Esophagus (tissue), 2 donors: ENCODE results near the gene ING5. TPM values are rescaled to one million over a fixed set of nuclear protein-coding genes. Genes with fewer than 3 reads are reported as not detected.

Source experiments
- H3K27ac ChIP-seq, 2 donors: one replicate each; pipeline ENCODE4 v1.5.1; 2013; ENCODE audit warnings: low read depth in 2 of 2, mild to moderate bottlenecking in 2 of 2, inconsistent platforms in 1 of 2, low read length in 1 of 2, moderate library complexity in 1 of 2
- H3K27me3 ChIP-seq, 2 donors: one replicate each; pipeline ENCODE4 v1.6.1; 2013; ENCODE audit warnings: low read length in 2 of 2, control low read depth in 1 of 2, mild to moderate bottlenecking in 1 of 2; ENCODE audit not compliant: insufficient read depth in 2 of 2, control insufficient read depth in 1 of 2
- H3K36me3 ChIP-seq, 2 donors: one replicate each; pipeline ENCODE4 v1.6.1; 2013; ENCODE audit warnings: low read length in 1 of 2; ENCODE audit not compliant: control insufficient read depth in 2 of 2, insufficient read depth in 2 of 2
- H3K4me1 ChIP-seq, 2 donors: one replicate each; pipeline ENCODE4 v1.6.1; 2013; ENCODE audit warnings: low read length in 1 of 2; ENCODE audit not compliant: control insufficient read depth in 2 of 2, insufficient read depth in 2 of 2
- H3K4me3 ChIP-seq, 2 donors: one replicate each; pipeline ENCODE4 v1.5.1; 2013; ENCODE audit warnings: low read length in 2 of 2, mild to moderate bottlenecking in 2 of 2, low read depth in 1 of 2, moderate library complexity in 1 of 2
- H3K9me3 ChIP-seq, 2 donors: one replicate each; pipeline ENCODE4 v1.6.1; 2013; ENCODE audit warnings: mild to moderate bottlenecking in 2 of 2, low read depth in 1 of 2, low read length in 1 of 2, moderate library complexity in 1 of 2; ENCODE audit not compliant: control insufficient read depth in 2 of 2, insufficient read depth in 1 of 2
- WGBS, 2 donors: extraction: QIAGEN DNeasy Blood & Tissue Kit; methylation state at CpG; one replicate each; pipeline ENCODE4 v1.1.7; 2013; 5-methylcytosine and 5-hydroxymethylcytosine counted together
- polyA plus RNA-seq, 2 donors: library from polyadenylated mRNA; stranded (reverse); fragments of 200-250 nt; gene quantifications; one replicate each; pipeline ENCODE4 v1.2.3, GENCODE V29; 2013
- donor health status: healthy with polysubstance abuse.
- donor health status: Bipolar disorder and iron deficiency.

The ING5 gene
- polyA plus RNA-seq, 2 donors, result 15.6 to 36.2 TPM

- peaks cover 0 to 2% of the 10 kb centered on the region in 2 donors for H3K4me1 ChIP-seq
- peaks cover 0 to 67% of the 10 kb centered on the region in 2 donors for H3K36me3 ChIP-seq
- H3K27ac ChIP-seq, result no peak overlapping the region
- H3K27me3 ChIP-seq, result no peaks in the 10 kb centered on the region
- H3K9me3 ChIP-seq, result no peaks in the 10 kb centered on the region
- WGBS, 2 donors, result 92 to 94% methylated on average over 28 to 31 of the region's 31 CpGs
- H3K4me3 ChIP-seq, result no peak overlapping the region
Observed at GRCh38 chr2:241671457-241672240, 30.2 kb upstream of the ING5 start.

GRCh38 chr2:241672243-241673188, 29.3 kb upstream of the ING5 start:
- WGBS, 2 donors, result 79 to 90% methylated on average over 41 to 42 of the region's 42 CpGs
- no peak overlapping the region for H3K4me3 ChIP-seq
- H3K27ac ChIP-seq, result no peak overlapping the region
- H3K4me1 ChIP-seq, result peaks cover 0 to 2% of the 10 kb centered on the region in 2 donors
- no peaks in the 10 kb centered on the region for H3K9me3 ChIP-seq
- no peaks in the 10 kb centered on the region for H3K27me3 ChIP-seq
- peaks cover 0 to 67% of the 10 kb centered on the region in 2 donors for H3K36me3 ChIP-seq

- no peaks in the 10 kb centered on the region for H3K27me3 ChIP-seq
- peaks cover 0 to 2% of the 10 kb centered on the region in 2 donors for H3K4me1 ChIP-seq
- no peak overlapping the region for H3K4me3 ChIP-seq
- H3K9me3 ChIP-seq, result no peaks in the 10 kb centered on the region
- H3K36me3 ChIP-seq, result peaks cover 0 to 64% of the 10 kb centered on the region in 2 donors
- H3K27ac ChIP-seq, result no peak overlapping the region
- 85 to 88% methylated on average over 18 of the region's 18 CpGs for WGBS, 2 donors
Observed at GRCh38 chr2:241673189-241673663, 28.6 kb upstream of the ING5 start.

- Histone ChIP-seq H3K27ac (no peak overlapping the region), H3K4me1 (peaks cover 0 to 2% of the 10 kb centered on the region in 2 donors), H3K36me3 (peaks cover 0 to 61% of the 10 kb centered on the region in 2 donors), H3K4me3 (no peak overlapping the region), H3K27me3 (no peaks in the 10 kb centered on the region), H3K9me3 (no peaks in the 10 kb centered on the region)
- WGBS, 2 donors, result 81 to 87% methylated on average over 21 of the region's 21 CpGs
Observed at GRCh38 chr2:241673797-241674725, 27.8 kb upstream of the ING5 start.

- Histone ChIP-seq H3K4me3 (no peak overlapping the region), H3K9me3 (no peaks in the 10 kb centered on the region), H3K4me1 (peaks cover 0 to 2% of the 10 kb centered on the region in 2 donors), H3K27me3 (no peaks in the 10 kb centered on the region), H3K27ac (no peak overlapping the region), H3K36me3 (peaks cover 0 to 51% of the 10 kb centered on the region in 2 donors)
- WGBS, 2 donors, result 90 to 92% methylated on average over 13 to 17 of the region's 17 CpGs
Observed at GRCh38 chr2:241675885-241676284, 26.0 kb upstream of the ING5 start.

GRCh38 chr2:241676665-241677064, 25.2 kb upstream of the ING5 start:
- Histone ChIP-seq H3K4me3 (no peak overlapping the region), H3K27me3 (no peaks in the 10 kb centered on the region), H3K9me3 (no peaks in the 10 kb centered on the region), H3K27ac (no peak overlapping the region), H3K36me3 (peaks cover 0 to 43% of the 10 kb centered on the region in 2 donors), H3K4me1 (peaks cover 0 to 2% of the 10 kb centered on the region in 2 donors)
- 91% methylated on average over 17 of the region's 17 CpGs for WGBS, 2 donors

- no peak overlapping the region for H3K4me3 ChIP-seq
- peaks cover 0 to 40% of the 10 kb centered on the region in 2 donors for H3K36me3 ChIP-seq
- 88 to 93% methylated on average over 24 of the region's 24 CpGs for WGBS, 2 donors
- H3K27ac ChIP-seq, result no peak overlapping the region
- H3K27me3 ChIP-seq, result no peaks in the 10 kb centered on the region
- no peaks in the 10 kb centered on the region for H3K9me3 ChIP-seq
- H3K4me1 ChIP-seq, result peaks cover 0 to 2% of the 10 kb centered on the region in 2 donors
Observed at GRCh38 chr2:241677392-241677791, 24.4 kb upstream of the ING5 start.

- H3K4me1 ChIP-seq, result peaks cover 0 to under 1% of the 10 kb centered on the region in 2 donors
- H3K4me3 ChIP-seq, result no peak overlapping the region
- WGBS, 2 donors, result 79 to 84% methylated on average over 18 of the region's 18 CpGs
- H3K27ac ChIP-seq, result no peak overlapping the region
- no peaks in the 10 kb centered on the region for H3K27me3 ChIP-seq
- H3K36me3 ChIP-seq, result peaks cover 0 to 34% of the 10 kb centered on the region in 2 donors
- H3K9me3 ChIP-seq, result no peaks in the 10 kb centered on the region
Observed at GRCh38 chr2:241678307-241678706, 23.5 kb upstream of the ING5 start.
